GM23338 (cell line): ENCODE results near the gene CNTNAP5. TPM values are rescaled to one million over a fixed set of nuclear protein-coding genes. Genes with fewer than 3 reads are reported as not detected.

Source experiments
- ATAC-seq: fragments of 200-7000 bp; cut with Tn5 transposase; 3 replicates; pipeline ENCODE4 v1.9.1; 2020
- DNase-seq: peaks from one replicate; pipeline ENCODE4 v3.0.0-alpha.2; 2015; ENCODE audit warnings: low spot score
- H2AFZ ChIP-seq: fragments of 200-600 bp; sonication (generic); 2 replicates; pipeline ENCODE4 v1.8.0; 2016; ENCODE audit warnings: antibody characterized with exemption, mild to moderate bottlenecking, moderate library complexity
- H3F3A ChIP-seq: fragments of 200-600 bp; sonication (generic); replicated peaks from 2 replicates; pipeline ENCODE4 v1.8.0; 2017; ENCODE audit warnings: antibody characterized with exemption, mixed run types, low read depth
- H3K27ac ChIP-seq: fragments of 200-600 bp; sonication (generic); 2 replicates; pipeline ENCODE4 v1.6.1; 2016; ENCODE audit warnings: low read depth
- H3K27me3 ChIP-seq: fragments of 200-600 bp; sonication (generic); 2 replicates; pipeline ENCODE4 v1.8.0; 2016; ENCODE audit warnings: mild to moderate bottlenecking, mixed run types, moderate library complexity; ENCODE audit not compliant: insufficient read depth
- H3K36me3 ChIP-seq: fragments of 200-600 bp; sonication (generic); 2 replicates; pipeline ENCODE4 v1.8.0; 2016; ENCODE audit warnings: mild to moderate bottlenecking; ENCODE audit not compliant: insufficient read depth
- H3K4me1 ChIP-seq: fragments of 200-600 bp; sonication (generic); 2 replicates; pipeline ENCODE4 v1.8.0; 2016; ENCODE audit warnings: mild to moderate bottlenecking, moderate library complexity; ENCODE audit not compliant: insufficient read depth
- H3K4me2 ChIP-seq: fragments of 200-600 bp; sonication (generic); 2 replicates; pipeline ENCODE4 v1.7.1; 2017; ENCODE audit warnings: mixed run types
- H3K4me3 ChIP-seq: fragments of 200-600 bp; sonication (generic); 2 replicates; pipeline ENCODE4 v1.6.1; 2016; ENCODE audit warnings: mixed run types
- H3K79me2 ChIP-seq: fragments of 200-600 bp; sonication (generic); replicated peaks from 2 replicates; pipeline ENCODE4 v1.8.0; 2017; ENCODE audit warnings: mild to moderate bottlenecking; ENCODE audit not compliant: insufficient read depth
- H3K9me2 ChIP-seq: fragments of 200-600 bp; sonication (generic); 2 replicates; pipeline ENCODE4 v1.8.0; 2017; ENCODE audit not compliant: insufficient read depth
- H4K20me1 ChIP-seq: fragments of 200-600 bp; sonication (generic); replicated peaks from 2 replicates; pipeline ENCODE4 v1.8.0; 2017; ENCODE audit warnings: mild to moderate bottlenecking; ENCODE audit not compliant: insufficient read depth
- H3K27ac Mint-ChIP-seq: 2 replicates; pipeline ENCODE4 v1.8.0; 2020; ENCODE audit warnings: inconsistent platforms, mild to moderate bottlenecking, moderate library complexity, mixed read lengths
- H3K27me3 Mint-ChIP-seq: 3 replicates; pipeline ENCODE4 v1.8.0; 2022; ENCODE audit warnings: low read depth, mild to moderate bottlenecking, moderate library complexity, mixed read lengths, inconsistent platforms; ENCODE audit not compliant: insufficient read depth, poor library complexity
- H3K36me3 Mint-ChIP-seq: 3 replicates; pipeline ENCODE4 v1.8.0; 2021; ENCODE audit warnings: low read depth, mild to moderate bottlenecking, inconsistent platforms, moderate library complexity, mixed read lengths
- H3K4me1 Mint-ChIP-seq: 3 replicates; pipeline ENCODE4 v1.8.0; 2020; ENCODE audit warnings: mild to moderate bottlenecking, inconsistent platforms, mixed read lengths
- H3K4me3 Mint-ChIP-seq: 3 replicates; pipeline ENCODE4 v1.8.0; 2021; ENCODE audit warnings: moderate library complexity, mild to moderate bottlenecking, inconsistent platforms, mixed read lengths
- H3K9me3 Mint-ChIP-seq: 3 replicates; pipeline ENCODE4 v1.8.0; 2020; ENCODE audit warnings: moderate library complexity, mild to moderate bottlenecking, inconsistent platforms, mixed read lengths
- CTCF ChIP-seq, 2 experiments: fragments of 200-600 bp in 1 of 2; sonication (generic) in 1 of 2; conservative IDR thresholded peaks; 2 replicates each; pipeline versions ENCODE4 v1.5.1 to v1.6.1; 2016 to 2017; ENCODE audit warnings: antibody characterized with exemption in 2 of 2, low read depth in 2 of 2, mild to moderate bottlenecking in 2 of 2, moderate library complexity in 1 of 2
- POLR2AphosphoS5 ChIP-seq: IDR thresholded peaks from 2 replicates; pipeline ENCODE4 v1.6.1; 2016; ENCODE audit warnings: antibody characterized with exemption, low read depth
- STAT1 ChIP-seq: IDR thresholded peaks from one replicate; pipeline ENCODE4 v1.6.1; 2016; ENCODE audit warnings: antibody characterized with exemption; ENCODE audit not compliant: unreplicated experiment
- ZNF114 ChIP-seq: fragments of 250-450 bp; sonication (Bioruptor Pico); IDR thresholded peaks from 2 replicates; pipeline ENCODE4 v1.5.0; 2020; ENCODE audit warnings: mild to moderate bottlenecking, moderate library complexity
- ZNF331 ChIP-seq: fragments of 250-450 bp; sonication (Bioruptor Pico); IDR thresholded peaks from 2 replicates; pipeline ENCODE4 v1.5.0; 2020; ENCODE audit warnings: low read depth, mild to moderate bottlenecking, moderate library complexity
- ZNF462 ChIP-seq: fragments of 250-450 bp; sonication (Bioruptor Pico); IDR thresholded peaks from 2 replicates; pipeline ENCODE4 v1.5.0; 2020; ENCODE audit warnings: mild to moderate bottlenecking, moderate library complexity
- polyA plus RNA-seq: library from polyadenylated mRNA; unstranded; fragments of >200 nt; fragmentation: Nextera tagmentation; extraction: Ambion mirVana; gene quantifications from 2 replicates; pipeline ENCODE4 v1.2.1, GENCODE V29; 2016
- total RNA-seq: library from RNA; depleted of rRNA; stranded (reverse); fragments of >200 nt; shearing (Covaris generic); gene quantifications from 2 replicates; pipeline ENCODE4 v1.2.3, GENCODE V29; 2014
- TF ChIP-seq, protein P1 (sequence below): IDR thresholded peaks from one replicate; pipeline ENCODE4 v1.6.1; 2018; ENCODE audit warnings: antibody characterized with exemption; ENCODE audit not compliant: unreplicated experiment
- TF ChIP-seq, protein P2 (sequence below): IDR thresholded peaks from 2 replicates; pipeline ENCODE4 v1.6.1; 2016; ENCODE audit warnings: antibody characterized with exemption

Gene CNTNAP5
- total and polyA plus RNA-seq, 2 experiments from 2014 or later: 0.49 to 0.50 TPM

DNA sequence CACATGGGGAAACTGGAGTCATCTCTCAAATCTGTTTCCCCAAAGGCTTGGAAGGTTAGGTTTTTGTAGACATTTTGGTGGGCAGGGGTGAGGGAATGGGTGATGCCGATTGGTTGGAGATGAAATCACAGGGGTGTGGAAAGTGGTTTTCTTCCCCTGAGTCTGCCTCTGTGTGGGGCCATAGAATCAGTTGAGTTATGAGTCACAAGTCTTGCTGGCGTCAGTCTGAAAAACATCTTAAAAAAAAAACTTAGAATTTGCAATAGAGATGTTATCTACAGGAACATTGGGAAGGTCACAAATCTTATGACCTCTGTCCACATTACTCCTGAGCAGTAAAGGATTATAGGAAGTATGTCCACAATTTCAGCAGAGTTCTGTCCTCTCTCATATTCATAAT is 314.6 kb downstream of the CNTNAP5 start (continued):
- TF ChIP-seq ZNF462: no peak
- TF ChIP-seq, protein P1, sequence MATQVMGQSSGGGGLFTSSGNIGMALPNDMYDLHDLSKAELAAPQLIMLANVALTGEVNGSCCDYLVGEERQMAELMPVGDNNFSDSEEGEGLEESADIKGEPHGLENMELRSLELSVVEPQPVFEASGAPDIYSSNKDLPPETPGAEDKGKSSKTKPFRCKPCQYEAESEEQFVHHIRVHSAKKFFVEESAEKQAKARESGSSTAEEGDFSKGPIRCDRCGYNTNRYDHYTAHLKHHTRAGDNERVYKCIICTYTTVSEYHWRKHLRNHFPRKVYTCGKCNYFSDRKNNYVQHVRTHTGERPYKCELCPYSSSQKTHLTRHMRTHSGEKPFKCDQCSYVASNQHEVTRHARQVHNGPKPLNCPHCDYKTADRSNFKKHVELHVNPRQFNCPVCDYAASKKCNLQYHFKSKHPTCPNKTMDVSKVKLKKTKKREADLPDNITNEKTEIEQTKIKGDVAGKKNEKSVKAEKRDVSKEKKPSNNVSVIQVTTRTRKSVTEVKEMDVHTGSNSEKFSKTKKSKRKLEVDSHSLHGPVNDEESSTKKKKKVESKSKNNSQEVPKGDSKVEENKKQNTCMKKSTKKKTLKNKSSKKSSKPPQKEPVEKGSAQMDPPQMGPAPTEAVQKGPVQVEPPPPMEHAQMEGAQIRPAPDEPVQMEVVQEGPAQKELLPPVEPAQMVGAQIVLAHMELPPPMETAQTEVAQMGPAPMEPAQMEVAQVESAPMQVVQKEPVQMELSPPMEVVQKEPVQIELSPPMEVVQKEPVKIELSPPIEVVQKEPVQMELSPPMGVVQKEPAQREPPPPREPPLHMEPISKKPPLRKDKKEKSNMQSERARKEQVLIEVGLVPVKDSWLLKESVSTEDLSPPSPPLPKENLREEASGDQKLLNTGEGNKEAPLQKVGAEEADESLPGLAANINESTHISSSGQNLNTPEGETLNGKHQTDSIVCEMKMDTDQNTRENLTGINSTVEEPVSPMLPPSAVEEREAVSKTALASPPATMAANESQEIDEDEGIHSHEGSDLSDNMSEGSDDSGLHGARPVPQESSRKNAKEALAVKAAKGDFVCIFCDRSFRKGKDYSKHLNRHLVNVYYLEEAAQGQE: no peak

DNA sequence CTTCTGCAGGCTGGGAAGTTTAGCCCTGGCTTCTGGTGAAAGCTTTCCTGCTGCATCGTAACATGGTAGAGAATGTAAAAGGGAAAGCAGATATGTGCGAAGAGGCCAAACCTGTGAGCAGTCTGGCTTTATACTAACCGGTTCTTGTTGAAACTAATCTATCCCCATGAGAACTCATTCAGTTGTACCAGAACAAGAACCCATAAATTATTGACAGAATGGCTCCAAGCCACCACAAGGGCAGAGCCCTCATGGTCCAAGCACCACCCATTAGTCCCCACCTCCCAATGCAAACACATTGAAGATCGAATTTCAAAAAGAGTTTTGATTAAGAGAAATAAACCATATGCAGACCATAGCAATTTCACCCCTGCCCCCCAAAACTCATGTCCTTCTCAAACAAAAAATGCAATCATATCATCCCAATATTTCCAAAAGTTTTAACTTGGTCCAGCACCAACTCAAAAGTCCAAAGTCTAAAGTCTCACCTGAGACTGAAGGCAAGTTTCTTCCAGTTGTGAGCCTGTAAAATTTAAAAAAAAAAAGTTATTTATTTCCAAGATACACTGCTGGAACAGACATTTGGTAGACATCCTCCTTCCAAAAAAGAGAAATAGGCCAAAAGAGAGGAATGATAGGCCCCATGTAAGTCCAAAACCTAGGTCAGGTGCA is 318.9 kb downstream of the CNTNAP5 start:
- peaks cover 12% of the 10 kb centered on the region; the same call in 2 of the 3 replicates for H3K9me3 Mint-ChIP-seq
- DNase-seq (no peak), ATAC-seq (no peak)
- no peak overlapping the region for H3K27ac Mint-ChIP-seq
- no peak overlapping the region for H2AFZ ChIP-seq
- no peaks in the 10 kb centered on the region for H3K79me2 ChIP-seq
- H4K20me1 ChIP-seq: no peaks in the 10 kb centered on the region
- no peaks in the 10 kb centered on the region for H3K9me2 ChIP-seq
- H3K4me2 ChIP-seq: no peak overlapping the region
- H3K4me3 Mint-ChIP-seq: no peak overlapping the region
- H3K4me1 ChIP-seq: no peaks in the 10 kb centered on the region
- H3K27me3 Mint-ChIP-seq: peaks cover 2% of the 10 kb centered on the region
- no peak overlapping the region for H3K27ac ChIP-seq
- no peak overlapping the region for H3K4me3 ChIP-seq
- no peaks in the 10 kb centered on the region for H3F3A ChIP-seq
- H3K36me3 ChIP-seq: no peaks in the 10 kb centered on the region; the same call in 1 of the 2 replicates
- peaks cover 3% of the 10 kb centered on the region; the same call in 1 of the 3 replicates for H3K36me3 Mint-ChIP-seq
- H3K4me1 Mint-ChIP-seq: peaks cover 3% of the 10 kb centered on the region; the same call in 2 of the 3 replicates
- no peaks in the 10 kb centered on the region for H3K27me3 ChIP-seq
- no peak for TF ChIP-seq ZNF114 (CRISPR knock-in tag)
- no peak for TF ChIP-seq STAT1
- TF ChIP-seq CTCF (conservative IDR thresholded peaks at IDR 0.05; ENCODE audit: low read depth in 2 of 2): no peak
- TF ChIP-seq, protein P2, sequence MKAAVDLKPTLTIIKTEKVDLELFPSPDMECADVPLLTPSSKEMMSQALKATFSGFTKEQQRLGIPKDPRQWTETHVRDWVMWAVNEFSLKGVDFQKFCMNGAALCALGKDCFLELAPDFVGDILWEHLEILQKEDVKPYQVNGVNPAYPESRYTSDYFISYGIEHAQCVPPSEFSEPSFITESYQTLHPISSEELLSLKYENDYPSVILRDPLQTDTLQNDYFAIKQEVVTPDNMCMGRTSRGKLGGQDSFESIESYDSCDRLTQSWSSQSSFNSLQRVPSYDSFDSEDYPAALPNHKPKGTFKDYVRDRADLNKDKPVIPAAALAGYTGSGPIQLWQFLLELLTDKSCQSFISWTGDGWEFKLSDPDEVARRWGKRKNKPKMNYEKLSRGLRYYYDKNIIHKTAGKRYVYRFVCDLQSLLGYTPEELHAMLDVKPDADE: no peak
- no peak for TF ChIP-seq POLR2AphosphoS5
- TF ChIP-seq ZNF331 (CRISPR knock-in tag): no peak
